ENCODE results near the gene MBP.

GRCh38 chr18:77173275-77174030 is 40.9 kb upstream of the MBP start:
- TF ChIP-seq CTCF (conservative IDR thresholded peaks at IDR 0.05; ENCODE audit: low read length) (no peak), EZH2phosphoT487 (IDR thresholded peaks at IDR 0.05; ENCODE audit: borderline replicate concordance, low read depth, low read length) (no peak)

Measured in OCI-LY7 (cell line).